HFFc6 (cell line): Measurements from ENCODE around the gene EPB41L2. TPM values are rescaled to one million over a fixed set of nuclear protein-coding genes. Genes with fewer than 3 reads are reported as not detected.
A peak's percentile ranks its signal among the peaks of the same experiment; 100 is the strongest.

Source experiments
- DNase-seq: peaks from one replicate; pipeline ENCODE4 v3.0.0-alpha.2; 2018
- H3K27ac Mint-ChIP-seq: 2 replicates; pipeline ENCODE4 v1.8.0; 2020; ENCODE audit warnings: mild to moderate bottlenecking, mixed read lengths
- H3K27me3 Mint-ChIP-seq: 2 replicates; pipeline ENCODE4 v1.8.0; 2021; ENCODE audit warnings: mild to moderate bottlenecking, moderate library complexity, mixed read lengths; ENCODE audit not compliant: insufficient read depth
- H3K36me3 Mint-ChIP-seq: 2 replicates; pipeline ENCODE4 v1.8.0; 2021; ENCODE audit warnings: low read depth, mixed read lengths
- H3K4me1 Mint-ChIP-seq: 2 replicates; pipeline ENCODE4 v1.8.0; 2020; ENCODE audit warnings: low read depth, mixed read lengths
- H3K4me3 Mint-ChIP-seq: 2 replicates; pipeline ENCODE4 v1.8.0; 2020; ENCODE audit warnings: mild to moderate bottlenecking, moderate library complexity, mixed read lengths
- H3K9me3 Mint-ChIP-seq: 2 replicates; pipeline ENCODE4 v1.8.0; 2020; ENCODE audit warnings: mild to moderate bottlenecking, mixed read lengths
- CTCF ChIP-seq: fragments of 200-600 bp; sonication (generic); IDR thresholded peaks from 2 replicates; pipeline ENCODE4 v1.5.0; 2021; ENCODE audit warnings: antibody characterized with exemption, mild to moderate bottlenecking
- total RNA-seq, 6 experiments: library from RNA; stranded (reverse); fragmentation: NEBNext Ultra II Directional; extraction: Animal tissue kit (Norgen Biotek cat#: 25700); gene quantifications; 2 replicates in 1 of 6; 3 replicates in 5 of 6; pipeline ENCODE4 v1.2.3, GENCODE V29; 2021

EPB41L2 gene
- total RNA-seq, 6 experiments from 2014 or later: 39.3 to 73.8 (median 60.7) TPM

- Mint-ChIP-seq H3K9me3 (no peaks in the 10 kb centered on the region), H3K27me3 (no peaks in the 10 kb centered on the region; the same call in 1 of the 2 replicates), H3K4me1 (peaks cover 52% of the 10 kb centered on the region), H3K36me3 (peaks cover 14% of the 10 kb centered on the region), H3K27ac (peak overlapping the region; percentile 76), H3K4me3 (peak overlapping the region; percentile 61)
- DNase-seq: peak; percentile 60
- TF ChIP-seq CTCF: no peak
These were observed 209.4 kb downstream of the EPB41L2 start for GRCh38 chr6:130853555-130854183.

DNA sequence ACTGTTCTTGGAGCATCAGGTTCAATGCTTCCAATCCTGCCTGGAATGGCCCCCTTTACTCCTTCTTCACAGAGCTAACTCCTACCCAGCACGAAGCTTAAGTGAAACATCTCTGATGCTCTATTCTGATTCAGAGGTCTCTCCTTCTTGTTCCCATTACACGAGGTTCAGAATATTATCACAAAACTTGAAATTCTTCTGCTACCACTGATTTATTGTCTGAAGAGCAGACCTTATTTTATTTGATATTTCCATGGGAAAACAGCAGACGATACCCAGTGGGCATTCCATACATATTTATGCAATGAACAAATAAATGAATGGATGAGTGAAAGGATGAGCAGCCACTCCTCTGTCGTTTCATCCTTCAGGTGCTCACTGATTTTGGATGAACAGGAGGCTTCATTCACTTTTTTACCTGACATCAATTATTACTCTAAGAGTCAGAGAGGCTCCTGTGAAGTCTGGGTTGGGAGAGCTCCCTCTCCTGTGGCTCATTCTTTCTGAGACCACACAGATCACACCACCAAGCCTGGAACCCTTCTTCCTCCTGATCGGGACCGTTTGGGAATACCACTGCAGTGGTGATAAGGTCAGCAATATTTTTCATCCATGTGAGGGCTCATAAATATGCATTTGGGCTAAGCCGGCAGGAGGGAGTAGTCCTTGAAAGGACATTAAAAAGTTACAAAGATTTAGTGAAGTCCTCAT, 210.0 kb downstream of the EPB41L2 start:
- no peak for DNase-seq
- Mint-ChIP-seq H3K9me3 (no peaks in the 10 kb centered on the region), H3K36me3 (peaks cover 14% of the 10 kb centered on the region), H3K4me1 (peaks cover 52% of the 10 kb centered on the region), H3K27ac (peak overlapping the region; percentile 76; the same call in 1 of the 2 replicates), H3K4me3 (no peak overlapping the region), H3K27me3 (no peaks in the 10 kb centered on the region; the same call in 1 of the 2 replicates)
- no peak for TF ChIP-seq CTCF

DNA sequence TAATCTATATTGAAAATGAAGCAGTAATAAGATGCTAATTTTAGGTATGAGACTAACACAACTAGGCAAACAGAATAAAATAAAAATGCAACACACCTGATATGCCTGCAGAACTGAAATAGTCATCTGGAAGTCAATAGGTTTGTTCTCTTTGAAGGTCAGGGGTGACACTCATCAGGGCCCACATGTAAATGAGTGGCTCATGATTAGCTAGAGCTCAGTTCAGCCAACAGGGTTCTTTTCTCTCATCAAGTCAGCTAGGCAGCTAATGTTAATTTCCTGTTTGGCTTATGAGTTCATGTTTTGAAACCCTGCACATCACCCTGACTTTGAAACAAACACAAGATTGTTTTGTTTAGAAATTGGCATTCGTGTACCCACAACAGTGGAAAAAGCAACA, 212.0 kb downstream of the EPB41L2 start:
- Mint-ChIP-seq H3K9me3 (no peaks in the 10 kb centered on the region), H3K4me1 (peaks cover 60% of the 10 kb centered on the region), H3K27me3 (no peaks in the 10 kb centered on the region; the same call in none of the 2 replicates), H3K27ac (no peak overlapping the region), H3K36me3 (peaks cover 12% of the 10 kb centered on the region), H3K4me3 (no peak overlapping the region)
- TF ChIP-seq CTCF: no peak
- no peak for DNase-seq

DNA sequence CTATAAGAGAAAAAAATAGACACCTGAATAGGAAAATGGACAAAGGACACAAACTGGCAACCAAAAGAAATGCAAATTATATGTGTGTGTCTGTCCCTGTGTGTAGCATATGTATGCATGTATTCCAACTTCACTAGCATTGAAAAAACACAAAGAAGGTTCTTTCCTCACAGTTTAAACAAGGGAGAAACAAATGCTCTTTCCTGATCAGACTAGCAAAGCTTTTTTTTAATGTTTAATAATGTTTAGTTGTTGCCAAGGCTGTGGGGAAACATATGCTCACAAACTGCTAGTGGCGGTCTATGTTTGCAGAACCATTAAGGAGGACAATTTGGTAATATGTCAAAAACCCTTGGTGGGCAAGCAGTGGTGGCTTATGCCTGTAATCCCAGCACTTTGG, 213.5 kb downstream of the EPB41L2 start:
- Mint-ChIP-seq H3K27me3 (no peaks in the 10 kb centered on the region; the same call in none of the 2 replicates), H3K4me3 (no peak overlapping the region), H3K4me1 (peaks cover 60% of the 10 kb centered on the region), H3K9me3 (no peaks in the 10 kb centered on the region), H3K36me3 (peaks cover 6% of the 10 kb centered on the region), H3K27ac (no peak overlapping the region)
- no peak for DNase-seq
- no peak for TF ChIP-seq CTCF

- peaks cover 54% of the 10 kb centered on the region for H3K4me1 Mint-ChIP-seq
- peaks cover 6% of the 10 kb centered on the region for H3K36me3 Mint-ChIP-seq
- no peaks in the 10 kb centered on the region for H3K9me3 Mint-ChIP-seq
- no peaks in the 10 kb centered on the region; the same call in none of the 2 replicates for H3K27me3 Mint-ChIP-seq
- no peak overlapping the region for H3K27ac Mint-ChIP-seq
- DNase-seq: no peak
- H3K4me3 Mint-ChIP-seq: no peak overlapping the region
- no peak for TF ChIP-seq CTCF
These were observed 214.1 kb downstream of the EPB41L2 start for GRCh38 chr6:130848945-130849344.
